ENCODE data around the gene PRG3. TPM values are rescaled to one million over a fixed set of nuclear protein-coding genes. Genes with fewer than 3 reads are reported as not detected.
"Not testable (repeated sequence)": the region's sequence is repeated elsewhere in the genome, so short reads cannot be mapped to it uniquely, and the experiment has no call there.

PRG3 gene
- total and polyA plus RNA-seq, 2 experiments from 2014 or later: not detected

- Histone ChIP-seq H3K36me3 (ENCODE audit: low read depth) (no peaks in the 10 kb centered on the region), H3K27ac (no peak overlapping the region), H3K4me1 (ENCODE audit: insufficient read depth) (peaks cover 5% of the 10 kb centered on the region; the same call in 1 of the 2 replicates), H2AFZ (no peak overlapping the region), H3K9ac (no peak overlapping the region), H3K4me2 (ENCODE audit: unreplicated experiment) (no peak overlapping the region), H3K27me3 (replicated peaks; ENCODE audit: insufficient read depth) (no peaks in the 10 kb centered on the region), H3K9me3 (ENCODE audit: low read depth) (no peaks in the 10 kb centered on the region), H3K4me3 (no peak overlapping the region), H3K9me2 (ENCODE audit: insufficient read depth) (no peaks in the 10 kb centered on the region), H3F3A (ENCODE audit: insufficient read depth) (no peaks in the 10 kb centered on the region), H3K79me2 (ENCODE audit: insufficient read depth) (peaks cover 15% of the 10 kb centered on the region), H4K20me1 (ENCODE audit: insufficient read depth) (no peaks in the 10 kb centered on the region)
- WGBS, 2 experiments (ENCODE audit: low coverage in 1 of 2, low lambda C conversion rate in 2 of 2, missing lambda C conversion rate in 2 of 2): 29 to 31% methylated on average over 12 of the region's 12 CpGs
- DNase-seq: peak; percentile 35
- TF ChIP-seq EZH2phosphoT487 (IDR thresholded peaks at IDR 0.05; ENCODE audit: insufficient read depth, low read depth) (no peak), EZH2 (IDR thresholded peaks at IDR 0.05; ENCODE audit: insufficient read depth, poor library complexity, severe bottlenecking) (no peak)
- in situ Hi-C loops (cut with MboI): no loop called here
These were observed 40.8 kb downstream of the PRG3 start for GRCh38 chr11:57340039-57340615.

- no peak for TF ChIP-seq EZH2phosphoT487 (IDR thresholded peaks at IDR 0.05; ENCODE audit: insufficient read depth, low read depth)
- no peak for TF ChIP-seq EZH2 (IDR thresholded peaks at IDR 0.05; ENCODE audit: insufficient read depth, poor library complexity, severe bottlenecking)
- Histone ChIP-seq H3K79me2 (ENCODE audit: insufficient read depth) (peaks cover 23% of the 10 kb centered on the region), H2AFZ (no peak overlapping the region), H3K9me3 (ENCODE audit: low read depth) (no peaks in the 10 kb centered on the region), H4K20me1 (ENCODE audit: insufficient read depth) (no peaks in the 10 kb centered on the region), H3F3A (ENCODE audit: insufficient read depth) (no peaks in the 10 kb centered on the region), H3K4me1 (ENCODE audit: insufficient read depth) (peaks cover 12% of the 10 kb centered on the region), H3K9me2 (ENCODE audit: insufficient read depth) (no peaks in the 10 kb centered on the region), H3K27me3 (replicated peaks; ENCODE audit: insufficient read depth) (no peaks in the 10 kb centered on the region), H3K9ac (no peak overlapping the region), H3K36me3 (ENCODE audit: low read depth) (no peaks in the 10 kb centered on the region), H3K27ac (no peak overlapping the region), H3K4me2 (ENCODE audit: unreplicated experiment) (no peak overlapping the region), H3K4me3 (no peak overlapping the region)
- in situ Hi-C loops (cut with MboI): no loop called here
- WGBS, 2 experiments (ENCODE audit: low coverage in 1 of 2, low lambda C conversion rate in 2 of 2, missing lambda C conversion rate in 2 of 2): 92 to 93% methylated on average over 5 of the region's 5 CpGs
- DNase-seq: no peak
These were observed 41.6 kb downstream of the PRG3 start for GRCh38 chr11:57339328-57339727.

DNA sequence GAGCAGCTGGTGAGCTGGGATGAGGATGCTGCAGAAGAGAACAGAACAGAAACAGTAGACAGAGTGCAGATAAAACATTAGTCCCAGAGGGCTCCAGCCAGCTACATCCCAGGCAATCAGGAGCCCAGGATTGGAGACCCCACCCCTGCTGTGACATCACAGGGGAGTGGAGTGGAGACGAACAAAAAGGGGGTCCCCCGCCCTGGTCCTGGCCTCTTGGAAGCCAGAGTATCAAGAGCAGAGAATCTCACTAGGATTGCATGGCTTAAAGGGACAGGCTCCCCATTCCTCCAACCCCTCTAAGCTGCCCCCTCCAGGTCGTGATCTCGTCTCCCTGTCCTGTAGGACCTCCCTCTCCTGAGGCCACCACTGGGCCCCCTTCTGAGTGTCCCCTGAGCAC is 42.8 kb downstream of the PRG3 start, which contains the start of gene P2RX3:
Gene P2RX3, plus strand, starts transcription at position 211 of the 400 bp plus-strand sequence. CDS start 199 bp downstream, outside the sequence.
- H3K36me3 ChIP-seq (ENCODE audit: low read depth): no peaks in the 10 kb centered on the region
- no peak within 1 kb of the TSS for H3K9ac ChIP-seq
- no peaks in the 10 kb centered on the region for H3K27me3 ChIP-seq (replicated peaks; ENCODE audit: insufficient read depth)
- H3K4me3 ChIP-seq: no peak within 1 kb of the TSS
- no peaks in the 10 kb centered on the region for H3K9me2 ChIP-seq (ENCODE audit: insufficient read depth)
- WGBS, 2 experiments (ENCODE audit: low coverage in 1 of 2, low lambda C conversion rate in 2 of 2, missing lambda C conversion rate in 2 of 2): 19 to 29% methylated on average over 4 of the region's 4 CpGs
- H3K4me1 ChIP-seq (ENCODE audit: insufficient read depth): peaks cover 14% of the 10 kb centered on the region
- DNase-seq: no peak
- no peaks in the 10 kb centered on the region for H3K9me3 ChIP-seq (ENCODE audit: low read depth)
- no peaks in the 10 kb centered on the region for H3F3A ChIP-seq (ENCODE audit: insufficient read depth)
- no peak within 1 kb of the TSS for H2AFZ ChIP-seq
- H3K27ac ChIP-seq: no peak within 1 kb of the TSS
- H3K4me2 ChIP-seq (ENCODE audit: unreplicated experiment): no peak within 1 kb of the TSS
- H3K79me2 ChIP-seq (ENCODE audit: insufficient read depth): peaks cover 34% of the 10 kb centered on the region
- TF ChIP-seq EZH2 (IDR thresholded peaks at IDR 0.05; ENCODE audit: insufficient read depth, poor library complexity, severe bottlenecking) (no peak), EZH2phosphoT487 (IDR thresholded peaks at IDR 0.05; ENCODE audit: insufficient read depth, low read depth) (no peak)
- in situ Hi-C loops (cut with MboI): no loop called here
- no peaks in the 10 kb centered on the region for H4K20me1 ChIP-seq (ENCODE audit: insufficient read depth)

GRCh38 chr11:57336856-57337255 is 44.1 kb downstream of the PRG3 start:
- H3K9ac ChIP-seq; H3K4me3 ChIP-seq; H4K20me1 ChIP-seq (ENCODE audit: insufficient read depth); H3F3A ChIP-seq (ENCODE audit: insufficient read depth); DNase-seq; H3K36me3 ChIP-seq (ENCODE audit: low read depth); H3K9me2 ChIP-seq (ENCODE audit: insufficient read depth); H3K9me3 ChIP-seq (ENCODE audit: low read depth); H3K27me3 ChIP-seq (replicated peaks; ENCODE audit: insufficient read depth); in situ Hi-C loops (cut with MboI): not testable (repeated sequence)
- Histone ChIP-seq H2AFZ (peak overlapping the region; percentile 85), H3K4me1 (ENCODE audit: insufficient read depth) (peaks cover 14% of the 10 kb centered on the region), H3K4me2 (ENCODE audit: unreplicated experiment) (peak overlapping the region; percentile 77), H3K79me2 (ENCODE audit: insufficient read depth) (peaks cover 47% of the 10 kb centered on the region), H3K27ac (peak overlapping the region; percentile 74; the same call in 1 of the 2 replicates)
- WGBS, 2 experiments (ENCODE audit: low coverage in 1 of 2, low lambda C conversion rate in 2 of 2, missing lambda C conversion rate in 2 of 2): 80% methylated on average over 4 to 6 of the region's 6 CpGs
